GM10847 (cell line): Measurements from ENCODE around the gene NF1.

ENCODE experiments used
- POLR2A ChIP-seq: IDR thresholded peaks from 2 replicates; pipeline ENCODE4 v1.6.1; 2011; ENCODE audit not compliant: insufficient read length; ENCODE audit errors: extremely low read depth

NF1 gene

DNA sequence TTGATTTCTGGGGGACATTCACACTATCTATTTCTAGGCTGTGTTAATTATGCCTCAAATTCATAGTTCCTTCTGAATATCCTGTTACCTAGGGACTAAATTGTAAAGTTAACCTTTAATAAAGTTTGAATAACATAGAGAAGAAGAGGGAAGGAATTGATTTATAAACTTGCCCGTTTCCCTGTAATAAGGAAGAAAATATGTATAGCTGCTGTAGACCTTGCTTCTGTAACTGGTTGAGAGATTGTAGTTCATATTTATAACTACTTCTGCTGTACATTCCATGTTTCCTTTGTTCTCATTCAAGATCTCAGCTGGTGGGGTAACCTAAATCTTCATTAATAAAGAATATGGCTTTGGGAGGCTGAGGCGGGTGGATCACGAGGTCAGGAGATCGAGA is 19.2 kb downstream of the NF1 start:
- no peak for TF ChIP-seq POLR2A

DNA sequence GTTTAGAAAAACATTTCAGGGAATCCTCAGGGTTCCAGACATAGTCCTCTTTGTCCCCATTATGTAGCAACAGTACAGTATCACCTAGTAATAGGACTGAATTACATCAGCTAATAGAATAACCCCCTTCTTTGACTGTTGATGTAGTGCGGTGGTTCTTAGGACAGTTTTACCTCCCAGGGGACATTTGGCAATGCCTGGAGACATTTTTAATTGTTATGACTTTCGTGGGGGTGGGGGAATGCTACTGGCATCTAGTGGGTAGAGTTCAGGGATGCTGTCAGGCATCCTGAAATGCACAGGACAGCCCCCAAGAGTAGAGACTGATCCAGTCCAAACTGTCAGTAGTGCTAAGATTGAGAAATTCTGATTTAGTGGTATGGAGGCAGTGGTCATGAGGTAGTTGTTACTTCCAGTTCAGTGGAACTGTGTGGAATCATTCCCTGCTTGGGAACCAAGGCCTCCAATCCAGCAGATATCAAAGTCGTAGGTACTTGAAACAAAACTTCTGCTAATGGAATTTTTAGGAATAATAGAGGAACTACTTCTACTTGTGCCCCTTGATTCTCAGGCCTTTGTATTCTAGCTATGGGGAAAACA is 20.3 kb downstream of the NF1 start:
- no peak for TF ChIP-seq POLR2A

DNA sequence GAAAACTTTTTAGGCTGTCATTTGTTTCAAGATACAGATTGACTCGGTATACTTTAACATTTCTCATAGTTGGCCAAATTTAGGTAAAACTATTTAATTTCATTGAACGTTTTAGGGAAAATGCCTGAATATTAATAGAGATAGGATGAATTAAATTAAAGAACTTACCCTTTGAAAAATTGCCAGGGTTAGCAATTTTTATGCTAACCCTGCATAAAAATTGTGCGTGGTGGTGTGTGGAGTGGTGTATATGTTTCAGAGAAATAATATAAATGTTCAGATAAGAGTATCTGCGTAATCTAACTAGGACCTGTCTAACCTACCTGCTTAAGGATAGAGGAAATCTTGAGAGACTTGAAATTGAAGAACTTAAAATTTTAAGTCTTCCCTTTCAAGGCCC is 21.4 kb downstream of the NF1 start:
- no peak for TF ChIP-seq POLR2A

DNA sequence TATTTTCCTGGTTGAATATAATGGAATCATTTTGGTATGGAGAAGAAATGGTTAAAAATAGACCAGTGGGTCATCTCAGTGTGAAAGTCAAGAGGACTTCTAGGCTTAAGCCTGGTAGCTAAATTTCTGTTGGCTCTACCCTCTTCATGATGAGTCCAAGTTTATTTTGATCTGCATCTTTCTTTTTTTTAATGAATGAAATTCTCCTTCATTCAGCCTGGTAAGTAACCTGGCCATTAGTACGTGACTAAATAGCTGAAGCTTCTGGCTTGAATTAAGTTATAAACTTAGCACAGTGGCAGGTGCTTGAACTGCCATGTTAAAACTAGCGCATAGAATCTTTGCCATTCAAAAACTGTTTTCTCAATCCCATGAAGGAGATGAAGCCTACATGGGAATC is 28.0 kb downstream of the NF1 start:
- no peak for TF ChIP-seq POLR2A

DNA sequence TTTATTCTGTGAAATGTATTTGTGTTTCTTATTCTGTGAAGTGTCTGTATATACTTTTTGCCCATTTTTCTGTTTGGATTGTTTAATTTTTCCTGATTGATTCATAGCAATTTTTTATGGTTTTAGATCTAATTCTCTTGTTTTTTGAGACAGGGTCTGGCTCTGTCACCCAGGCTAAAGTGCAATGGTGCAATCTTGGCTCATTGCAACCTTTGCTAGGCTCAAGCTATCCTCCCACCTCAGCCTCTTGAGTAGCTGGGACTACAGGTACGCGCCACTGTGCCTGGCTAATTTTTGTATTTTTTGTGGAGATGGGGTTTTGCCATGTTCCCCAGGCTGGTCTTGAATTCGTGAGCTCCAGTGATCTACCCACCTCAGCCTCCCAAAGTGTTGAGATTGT is 31.5 kb downstream of the NF1 start:
- no peak for TF ChIP-seq POLR2A

DNA sequence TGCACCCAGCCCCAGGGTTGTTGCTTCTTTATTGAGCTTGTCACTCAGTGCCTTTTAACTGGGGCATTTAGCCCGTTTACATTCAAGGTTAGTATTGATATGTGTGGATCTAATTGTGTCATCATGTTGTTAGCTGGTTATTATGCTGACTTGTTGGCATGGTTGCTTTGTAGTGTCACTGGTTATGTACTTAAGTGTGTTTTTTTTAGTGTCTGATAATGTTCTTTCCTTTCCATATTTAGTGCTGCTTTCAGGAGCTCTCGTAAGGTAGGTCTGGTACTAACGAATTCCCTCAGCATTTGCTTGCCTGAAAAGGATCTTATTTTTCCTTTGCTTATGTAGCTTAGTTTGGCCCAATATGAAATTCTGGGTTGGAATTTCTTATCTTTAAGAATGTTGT is 33.5 kb downstream of the NF1 start:
- TF ChIP-seq POLR2A: no peak

DNA sequence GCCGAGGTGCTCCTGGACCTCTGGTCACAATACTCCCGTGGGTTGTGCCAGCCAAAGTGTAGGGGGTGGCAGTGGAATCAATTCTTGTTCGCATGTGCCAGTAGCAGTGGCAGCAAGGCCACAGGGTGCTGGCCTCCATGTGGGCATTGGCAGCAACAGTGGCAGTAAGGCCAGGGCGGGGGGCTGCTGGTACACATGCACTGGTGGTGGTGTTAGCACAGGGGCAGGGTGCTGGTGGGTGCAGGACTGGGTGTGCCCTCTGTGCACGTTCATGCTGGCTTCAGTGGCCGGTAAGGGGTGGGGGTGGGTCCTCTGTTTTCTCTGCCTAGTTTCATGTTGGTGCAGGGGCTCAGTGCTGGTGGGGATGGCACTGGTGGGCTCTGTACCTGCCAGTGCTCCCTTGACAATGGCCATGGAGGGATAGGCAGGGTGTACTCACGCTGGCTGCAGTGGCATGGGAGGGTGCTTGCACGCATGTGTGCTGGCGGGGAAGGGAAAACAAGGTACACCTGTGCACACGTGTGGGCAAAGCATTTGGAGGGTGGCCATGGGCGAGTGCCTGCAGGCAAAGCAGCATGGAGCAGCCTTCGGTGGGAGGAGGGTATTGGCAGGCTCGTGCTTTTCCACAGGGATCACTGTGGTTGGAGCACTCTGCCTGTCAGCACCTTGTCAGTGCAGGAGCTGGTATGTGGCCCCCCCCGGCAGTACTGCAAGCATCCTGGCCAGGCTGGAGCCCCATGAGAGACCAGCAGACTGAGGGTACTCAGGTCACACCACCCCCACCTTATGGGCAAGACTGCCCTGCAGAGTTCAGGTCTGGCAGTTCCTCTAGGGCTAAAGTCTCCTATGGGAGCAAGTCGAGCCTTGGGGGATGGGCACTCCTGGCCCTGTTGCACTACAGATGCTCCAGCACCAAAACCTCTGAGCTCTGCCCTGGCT is 35.8 kb downstream of the NF1 start:
- TF ChIP-seq POLR2A: no peak

DNA sequence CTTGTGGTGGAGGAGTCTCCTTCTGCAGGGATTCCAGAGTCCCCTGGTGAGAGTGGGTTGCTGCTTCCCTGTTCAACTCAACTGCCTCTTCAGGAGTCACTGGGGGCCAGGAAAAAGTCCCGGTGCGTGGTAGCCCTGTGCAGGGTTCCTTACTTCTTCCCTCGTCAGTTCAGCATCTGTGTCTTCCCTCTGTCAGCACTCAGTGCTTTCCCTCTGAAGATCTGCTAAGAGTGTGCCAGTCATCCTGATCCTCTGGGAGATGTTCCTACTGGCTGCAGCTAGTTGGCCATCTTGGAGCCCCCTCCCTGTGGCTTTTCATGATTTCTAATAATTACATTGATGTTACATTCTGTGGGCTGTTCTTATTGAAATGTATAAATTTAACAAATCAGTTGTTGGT is 36.5 kb downstream of the NF1 start:
- TF ChIP-seq POLR2A: no peak

DNA sequence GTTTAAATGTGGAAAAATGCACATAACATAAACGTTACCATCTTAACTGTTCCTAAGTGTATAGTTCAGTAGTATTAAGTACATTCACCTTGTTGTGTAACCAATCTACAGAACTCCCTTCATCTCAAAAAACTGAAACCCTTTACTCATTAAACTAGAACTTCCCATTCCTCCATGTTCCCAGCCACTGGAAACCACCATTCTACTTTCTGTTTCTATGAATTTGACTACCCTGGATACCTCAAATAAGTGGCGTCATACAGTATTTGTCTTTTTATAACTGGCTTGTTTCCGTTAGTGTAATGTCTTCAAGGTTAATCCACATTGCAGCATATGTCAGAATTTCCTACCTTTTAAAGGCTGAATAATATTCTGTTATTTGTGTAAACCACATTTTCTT is 38.2 kb downstream of the NF1 start:
- no peak for TF ChIP-seq POLR2A

DNA sequence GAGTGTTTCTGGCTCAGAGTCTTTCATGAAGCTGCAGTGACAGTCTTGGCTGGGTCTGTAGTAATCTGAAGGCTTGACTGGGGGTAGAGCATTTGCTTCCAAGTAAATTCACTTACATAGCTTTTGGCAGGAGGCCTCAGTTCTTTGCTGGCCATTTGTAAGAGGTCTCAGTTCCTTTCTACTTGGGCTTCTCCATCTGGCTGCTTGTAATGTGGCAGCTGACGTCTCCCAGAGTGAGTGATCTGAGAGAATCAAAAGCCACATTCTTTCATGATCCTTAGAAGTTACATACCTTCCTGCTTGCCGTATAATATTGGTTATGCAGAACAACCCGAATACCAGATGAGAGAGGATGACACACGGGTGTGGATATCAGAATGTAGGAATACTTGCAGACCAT is 39.8 kb downstream of the NF1 start:
- TF ChIP-seq POLR2A: no peak

DNA sequence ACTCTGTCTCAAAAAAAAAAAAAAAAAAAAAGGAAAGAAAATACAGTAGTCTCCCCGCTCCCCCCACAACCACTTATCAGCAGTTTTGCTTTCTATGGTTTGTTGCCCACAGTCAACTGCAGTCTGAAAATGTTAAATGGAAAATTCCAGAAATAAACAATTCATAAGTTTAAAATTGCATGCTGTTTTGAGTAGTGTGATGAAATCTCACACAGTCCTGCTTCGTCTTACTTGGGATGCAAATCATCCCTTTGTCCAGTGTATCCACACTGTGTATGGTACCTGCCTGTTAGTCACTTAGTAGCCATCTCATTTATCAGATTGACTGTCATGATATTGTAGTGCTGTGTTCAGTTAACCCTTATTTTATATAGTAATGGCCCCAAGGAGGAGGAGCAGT is 41.5 kb downstream of the NF1 start:
- TF ChIP-seq POLR2A: no peak

DNA sequence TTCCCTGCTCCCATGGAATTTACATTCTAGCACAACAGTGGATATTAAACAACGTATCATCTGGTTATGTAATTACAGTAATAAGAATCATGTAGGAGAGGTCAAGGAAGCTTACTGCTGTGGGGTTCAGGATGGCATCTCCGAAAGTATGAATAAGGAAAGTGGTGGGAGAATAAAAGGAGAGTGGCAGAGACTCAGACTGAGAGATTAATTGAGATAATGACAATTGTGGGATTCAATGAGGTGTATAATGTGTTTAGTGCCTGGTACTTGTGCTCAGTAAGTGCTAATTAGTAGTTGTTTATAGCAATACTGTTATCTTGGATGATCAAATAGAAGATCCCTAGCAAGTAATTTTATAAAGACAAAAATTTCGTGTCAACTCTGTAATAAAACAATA is 45.3 kb downstream of the NF1 start:
- no peak for TF ChIP-seq POLR2A

DNA sequence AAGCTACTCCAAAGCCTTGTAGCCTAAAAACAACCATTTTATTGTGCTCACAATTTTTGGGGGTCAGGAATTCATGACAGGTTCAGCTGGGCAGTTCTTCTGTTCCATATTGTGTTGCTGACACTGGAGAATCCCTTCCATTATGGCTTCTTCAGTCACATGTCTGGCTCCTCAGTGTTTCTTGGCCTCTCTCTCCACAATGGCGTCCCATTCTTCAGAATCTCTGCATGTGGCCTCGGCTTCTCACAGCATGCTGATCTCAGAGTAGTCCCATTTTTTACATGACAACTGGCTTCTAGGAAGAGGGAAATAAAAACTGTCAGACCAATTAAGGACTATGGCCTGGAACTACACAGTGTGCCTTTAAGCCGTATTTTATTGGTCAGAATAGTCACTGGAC is 49.7 kb downstream of the NF1 start:
- TF ChIP-seq POLR2A: no peak

DNA sequence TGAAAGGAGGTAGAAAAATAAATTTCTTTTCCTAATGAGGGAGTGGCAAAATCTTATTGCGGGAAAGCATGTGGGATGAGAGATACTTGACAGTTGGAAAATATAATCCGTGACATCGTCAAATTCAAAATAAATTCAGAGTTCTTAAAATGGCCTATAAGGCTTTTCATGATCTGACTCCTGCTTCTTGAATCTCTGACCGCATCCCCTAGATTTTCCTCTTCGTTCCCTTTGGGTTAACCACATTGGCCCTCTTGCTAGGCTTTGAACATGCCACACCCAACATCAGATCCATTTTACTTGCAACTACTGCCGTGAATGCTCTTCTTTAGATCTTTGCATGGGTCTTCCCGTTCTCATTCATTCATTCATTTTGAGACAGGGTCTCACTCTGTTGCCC is 50.1 kb downstream of the NF1 start:
- TF ChIP-seq POLR2A: no peak

DNA sequence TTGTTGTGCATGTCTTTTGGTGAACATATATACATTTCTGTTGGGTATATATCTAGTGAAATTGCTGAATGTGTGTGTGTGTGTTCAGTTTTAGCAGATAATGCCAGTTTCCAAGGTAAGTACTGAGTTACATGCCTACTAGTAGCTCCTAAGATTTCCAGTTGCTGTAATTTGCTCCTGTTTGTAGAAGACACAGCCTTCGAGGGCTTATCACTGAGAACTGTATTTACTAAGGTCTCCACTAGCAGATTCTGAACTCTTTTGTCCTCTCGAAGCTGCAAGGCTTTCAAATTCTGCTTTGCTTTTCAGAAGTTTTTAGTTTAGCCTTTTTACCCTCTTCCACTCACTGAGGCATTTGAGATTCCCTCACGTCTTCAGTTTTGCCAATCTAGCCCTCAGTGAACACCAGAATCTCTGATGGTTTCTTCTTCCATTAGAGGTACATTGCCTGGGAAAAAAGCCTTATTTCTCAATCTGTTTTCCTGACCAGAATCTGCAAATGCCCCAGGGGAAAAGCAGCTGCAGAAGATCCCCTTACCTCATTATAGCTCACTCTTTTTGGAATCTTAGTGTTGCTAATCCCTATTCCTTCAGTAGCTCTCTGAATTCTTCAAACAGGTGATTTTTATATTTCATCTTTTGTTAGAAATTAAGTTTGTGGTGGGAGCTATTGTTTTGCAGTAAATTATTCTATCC is 52.9 kb downstream of the NF1 start:
- TF ChIP-seq POLR2A: no peak

DNA sequence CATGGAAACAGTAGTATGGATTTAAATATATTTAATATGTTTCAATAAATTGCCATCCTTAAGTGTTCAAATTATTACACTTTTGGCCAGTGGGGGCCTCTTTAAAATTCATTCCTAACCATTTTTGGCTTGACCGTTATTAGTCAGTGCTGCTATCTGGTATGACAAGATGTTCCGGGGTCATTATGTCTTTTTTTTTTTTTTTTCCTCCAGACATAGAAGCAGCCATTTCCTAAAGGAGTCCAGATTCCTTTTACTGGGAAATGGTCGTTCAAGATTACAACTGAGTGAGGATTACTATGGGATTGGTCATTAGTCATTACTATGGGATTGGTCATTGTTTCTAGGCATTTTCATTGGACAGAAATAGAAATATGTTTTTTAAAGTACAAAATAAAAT is 53.4 kb downstream of the NF1 start:
- no peak for TF ChIP-seq POLR2A
